COLO668 (cell line): Measurements from ENCODE around the gene ARL6.

ENCODE experiments used
- DNase-seq: peaks from one replicate; lab custom pipeline; 2025; ENCODE audit not compliant: unreplicated experiment; lab: John Stamatoyannopoulos, UW

ARL6 gene, protein sequence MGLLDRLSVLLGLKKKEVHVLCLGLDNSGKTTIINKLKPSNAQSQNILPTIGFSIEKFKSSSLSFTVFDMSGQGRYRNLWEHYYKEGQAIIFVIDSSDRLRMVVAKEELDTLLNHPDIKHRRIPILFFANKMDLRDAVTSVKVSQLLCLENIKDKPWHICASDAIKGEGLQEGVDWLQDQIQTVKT

DNA sequence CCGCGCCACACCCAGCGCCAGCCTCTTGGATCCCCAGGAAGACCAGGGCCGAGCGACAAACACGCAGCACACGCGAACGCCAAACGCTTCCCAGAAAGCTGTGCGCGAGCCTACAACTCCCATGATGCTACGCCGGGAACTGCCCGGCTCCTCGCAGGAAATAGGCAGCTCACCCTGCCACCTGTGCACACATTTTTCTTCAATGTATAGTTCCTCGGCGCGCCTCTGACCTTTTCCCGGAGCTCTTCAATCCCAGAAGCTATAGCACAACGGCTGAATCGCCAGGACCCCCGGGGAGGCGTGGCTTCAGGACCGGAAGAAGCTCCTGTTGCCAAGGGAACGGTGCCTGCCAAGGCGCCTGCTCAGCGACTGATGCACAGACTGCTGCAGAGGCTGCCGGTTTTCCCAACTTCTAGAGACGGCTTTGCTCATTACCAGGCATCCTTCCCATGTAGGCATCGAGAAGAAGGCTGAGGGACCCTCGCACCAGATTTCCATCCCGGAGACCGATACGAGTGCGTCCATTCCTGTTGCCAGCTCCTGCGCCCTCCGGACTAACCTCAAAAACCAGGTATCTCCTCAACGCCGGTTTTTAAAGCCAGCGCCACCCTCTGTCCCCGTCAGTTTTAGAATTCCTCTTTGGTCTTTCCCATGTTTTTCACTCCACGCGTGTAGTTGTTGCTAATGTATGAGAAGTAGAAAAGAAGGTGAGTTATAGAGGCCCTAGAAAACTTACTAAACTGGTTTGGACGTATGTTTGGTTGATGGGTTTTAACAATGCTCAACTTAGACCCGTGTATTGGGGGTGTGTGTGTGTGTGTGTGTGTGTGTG is at the start of gene ARL6:
TSS of gene ARL6 (plus strand) at position 352 of the 832 bp plus-strand sequence. CDS start 3,350 bp downstream, outside the sequence.
- peak; percentile 85 for DNase-seq

DNA sequence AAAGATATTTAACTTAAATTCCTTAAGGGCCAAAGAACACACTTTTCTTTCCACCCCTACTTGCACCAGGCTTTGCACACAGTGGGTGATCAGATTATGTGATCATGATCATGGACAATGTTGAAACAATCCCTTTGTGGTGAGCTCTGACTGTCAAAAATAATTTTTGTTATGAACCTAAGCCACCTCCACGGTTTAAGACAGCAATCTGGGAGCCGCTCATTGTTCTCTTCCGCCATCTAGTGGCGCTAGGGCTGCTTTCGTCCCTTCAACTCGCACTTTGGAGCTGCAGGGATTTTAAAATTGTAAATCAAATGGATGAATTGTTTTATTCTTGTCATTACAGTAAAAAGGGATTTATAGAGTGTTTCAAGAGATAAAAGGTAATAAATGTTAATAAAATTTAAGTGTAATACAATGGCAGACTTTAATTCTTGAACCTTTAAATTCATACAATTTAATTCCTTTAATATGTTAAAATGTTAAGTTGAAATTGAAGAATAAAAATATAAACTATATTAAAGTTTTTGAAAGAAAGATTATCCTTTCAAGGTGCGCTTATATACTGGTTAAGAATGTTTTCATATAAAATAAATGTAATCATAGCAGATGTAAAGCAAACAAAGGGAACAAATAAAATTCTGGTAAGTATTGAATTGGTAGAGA is 45.3 kb upstream of the ARL6 start:
- DNase-seq = peak; percentile 57

DNA sequence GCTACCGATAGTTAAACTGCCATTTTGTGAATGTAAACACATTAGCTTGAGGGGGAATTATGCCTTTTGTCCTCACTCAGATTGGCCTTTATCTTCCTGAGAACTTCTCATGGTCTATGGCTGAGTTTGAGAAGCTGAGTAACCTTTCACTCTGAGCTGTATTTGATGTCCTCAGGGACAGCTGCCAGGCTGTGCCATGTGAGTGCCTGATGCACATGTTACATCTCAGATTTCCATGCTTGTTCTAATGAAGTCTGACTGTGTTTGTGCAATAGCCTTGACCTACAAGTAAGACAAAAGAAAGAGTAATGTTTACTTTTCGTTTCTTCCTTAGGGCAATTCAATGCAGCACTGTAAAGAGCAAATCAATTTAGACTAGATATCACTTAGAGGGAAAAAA is 44.1 kb upstream of the ARL6 start:
- peak; percentile 1 for DNase-seq

DNA sequence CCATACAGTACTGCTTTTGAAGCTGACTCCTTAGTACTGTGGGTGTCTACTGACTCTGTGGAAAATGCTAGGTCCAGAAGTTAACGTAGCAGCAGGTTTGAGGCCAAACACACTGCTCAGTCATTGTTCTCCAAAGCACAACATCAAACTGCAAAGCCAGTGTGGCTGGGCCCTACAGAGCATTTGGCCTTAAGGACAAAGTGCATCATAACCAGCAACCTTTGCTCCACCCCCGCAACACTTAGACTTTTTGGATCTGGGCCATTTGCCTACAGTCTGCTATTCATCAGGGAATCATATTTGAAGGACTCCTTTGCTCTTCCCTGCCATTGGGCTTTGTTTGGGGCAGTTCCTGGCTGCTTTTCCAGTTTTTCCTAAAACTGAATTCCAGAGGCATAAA is 43.1 kb upstream of the ARL6 start:
- DNase-seq = no peak

DNA sequence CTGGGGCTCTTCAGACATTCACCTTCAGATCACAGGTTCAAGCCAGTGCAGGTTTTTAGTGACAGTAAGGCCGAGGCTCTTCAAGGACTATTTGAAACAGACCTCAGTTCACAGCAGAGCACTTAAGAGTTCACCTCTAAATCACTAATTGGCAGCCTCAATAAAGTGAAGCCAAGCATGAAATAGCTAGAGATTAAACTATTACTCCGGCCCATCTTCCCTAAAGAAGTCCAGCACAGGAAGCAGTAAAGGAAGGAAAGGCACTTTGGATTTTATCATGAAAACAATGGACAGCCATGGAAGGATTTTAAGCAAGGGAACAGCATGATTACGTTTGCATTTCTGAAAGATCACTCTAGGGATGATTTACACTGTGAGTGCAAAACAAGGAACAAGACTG is 27.6 kb upstream of the ARL6 start:
- no peak for DNase-seq

DNA sequence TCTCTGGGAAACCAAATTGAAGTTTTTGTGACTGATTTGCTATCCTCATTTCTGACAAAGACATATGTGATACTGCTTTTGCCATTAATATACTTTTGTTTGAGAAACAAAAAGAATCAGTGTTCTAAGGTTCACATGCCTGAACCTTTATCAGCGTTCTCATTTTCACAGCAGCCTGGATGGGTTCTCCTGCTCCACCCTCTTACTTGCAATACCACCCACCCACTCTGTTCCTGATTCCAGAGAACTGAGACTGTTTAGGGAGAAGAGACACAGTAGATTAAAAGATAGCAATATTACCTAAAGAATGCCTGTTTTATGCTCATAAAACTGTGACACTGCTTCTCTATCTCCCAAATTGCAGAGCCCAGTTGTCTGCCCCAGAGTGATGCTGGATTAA is 25.8 kb upstream of the ARL6 start:
- no peak for DNase-seq

DNA sequence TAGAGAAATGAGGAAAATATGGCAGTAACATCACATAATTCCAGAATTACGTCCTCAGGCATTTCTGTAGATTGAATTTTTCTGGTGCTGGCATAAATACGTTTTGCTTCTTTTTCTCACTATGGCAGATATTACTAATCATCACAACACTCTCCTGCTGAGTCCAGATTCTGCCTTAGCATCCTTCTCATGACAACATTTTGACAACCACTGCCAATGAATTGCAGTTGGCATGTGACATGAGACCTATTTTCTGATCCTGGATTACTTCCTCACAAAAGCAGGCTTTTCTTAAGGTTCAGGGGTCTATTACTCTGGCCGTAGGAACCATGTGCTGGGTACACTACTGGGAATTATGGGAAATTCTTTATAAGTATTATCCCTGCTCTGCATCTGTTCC is 22.5 kb upstream of the ARL6 start:
- DNase-seq = no peak

DNA sequence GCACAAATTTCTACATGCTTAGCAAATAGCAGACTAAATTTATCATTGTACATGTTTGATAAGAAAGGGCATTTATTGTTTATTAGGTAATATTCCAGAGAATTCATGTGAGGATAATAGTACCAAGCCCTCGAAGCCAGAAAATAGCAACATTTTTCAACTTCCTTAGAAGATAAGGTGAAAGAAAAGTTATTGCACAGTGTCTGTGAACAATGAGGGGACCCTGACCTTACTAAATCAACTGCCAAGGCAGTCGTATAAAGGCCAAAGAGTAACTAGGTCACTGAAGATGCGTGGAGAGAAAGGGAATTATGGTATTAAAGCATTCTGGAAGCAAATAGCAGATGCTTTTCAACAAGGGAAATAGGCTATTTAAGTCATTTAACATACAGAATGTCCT is 20.3 kb upstream of the ARL6 start:
- DNase-seq = no peak

DNA sequence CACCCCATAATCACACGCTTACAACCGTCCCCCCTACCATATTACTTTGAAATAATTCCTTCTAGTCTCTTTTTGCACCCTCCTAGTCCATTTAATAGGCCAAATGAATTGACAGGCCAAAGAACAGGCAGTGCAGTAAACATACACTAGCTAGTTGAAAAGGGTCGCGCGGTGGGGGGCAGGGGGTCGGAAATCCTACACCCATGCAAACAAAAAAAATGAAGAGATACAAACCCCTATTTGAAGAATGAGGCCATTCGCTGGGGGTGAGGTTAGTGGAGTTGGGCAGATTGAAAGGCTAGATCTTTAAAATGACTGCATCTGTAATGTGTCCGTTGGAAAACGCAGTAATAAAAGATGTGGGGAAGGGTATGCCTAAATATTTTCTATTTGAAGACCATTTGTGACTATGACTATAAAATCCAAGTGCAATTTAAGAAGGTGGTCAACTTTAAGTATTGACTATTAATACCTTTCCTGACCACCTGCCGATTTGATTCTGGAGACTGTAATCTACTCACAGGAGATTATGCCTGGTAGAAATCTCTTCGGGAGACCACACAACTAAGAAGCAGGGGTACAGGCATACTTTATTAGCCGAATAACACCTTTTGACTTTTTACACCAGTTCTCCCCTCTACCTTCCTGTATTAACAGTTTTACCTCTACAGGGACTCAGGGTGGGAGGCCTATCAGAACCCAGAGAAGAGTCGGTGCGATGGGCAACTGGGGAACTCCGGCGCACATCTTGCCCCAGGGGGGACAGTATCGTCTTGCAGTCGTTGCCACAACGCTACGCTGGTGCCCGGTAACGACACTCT is 762 bp upstream of the ARL6 start:
- DNase-seq = no peak

DNA sequence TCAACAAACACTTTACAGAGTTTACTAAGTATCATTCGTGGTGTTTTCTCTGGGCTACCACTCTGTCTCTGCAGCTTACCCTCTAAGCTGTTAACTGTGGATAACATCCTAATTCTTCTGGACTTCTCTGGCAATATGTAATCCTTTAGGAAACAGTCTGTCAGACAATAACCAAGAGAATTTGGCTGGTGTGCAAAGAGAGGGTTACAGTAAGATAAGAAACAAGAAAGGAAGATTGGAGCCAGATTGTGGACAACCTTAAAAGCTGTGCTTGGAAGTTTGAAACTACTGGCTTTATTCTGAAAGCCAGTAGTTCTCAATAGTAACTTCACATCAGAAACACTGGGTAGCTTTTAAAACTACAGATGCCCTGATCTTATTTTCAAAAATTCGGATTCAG is 778 bp downstream of the ARL6 start:
- DNase-seq = no peak

DNA sequence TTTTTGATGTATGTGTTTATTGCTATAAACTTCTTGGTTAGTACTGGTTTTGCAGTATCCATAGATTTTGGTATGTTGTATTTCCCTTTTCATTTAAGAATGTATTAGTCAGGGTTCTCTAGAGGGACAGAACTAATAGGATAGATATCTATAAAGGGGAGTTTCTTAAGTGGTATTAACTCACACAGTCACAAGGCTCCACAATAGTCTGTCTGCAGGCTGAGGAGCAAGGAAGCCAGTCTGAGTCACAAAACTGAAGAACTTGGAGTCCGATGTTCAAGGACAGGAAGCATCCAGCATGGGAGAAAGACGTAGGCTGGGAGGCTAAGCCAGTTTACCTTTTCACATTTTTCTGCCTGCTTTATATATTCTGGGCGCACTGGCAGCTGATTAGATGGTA is 8.4 kb downstream of the ARL6 start:
- no peak for DNase-seq

DNA sequence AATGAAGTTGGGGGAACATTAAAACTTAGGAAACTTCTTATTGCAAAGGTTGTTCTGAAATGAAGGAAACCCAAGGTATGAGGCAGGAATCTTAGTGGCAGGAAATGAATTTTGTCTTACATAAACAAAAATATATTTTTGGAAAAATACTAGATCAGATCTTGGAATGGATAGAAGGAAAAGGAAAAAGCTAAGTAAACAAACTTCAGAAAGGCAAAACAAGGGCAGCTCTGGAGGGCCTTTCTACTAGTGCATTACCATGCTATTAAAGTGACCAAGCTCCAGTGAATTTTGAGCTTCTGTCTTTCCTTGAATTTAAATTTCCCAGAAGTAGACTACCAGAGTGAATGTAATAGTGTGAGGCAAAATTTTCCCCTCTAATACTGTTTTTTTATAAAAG is 13.6 kb downstream of the ARL6 start:
- no peak for DNase-seq

DNA sequence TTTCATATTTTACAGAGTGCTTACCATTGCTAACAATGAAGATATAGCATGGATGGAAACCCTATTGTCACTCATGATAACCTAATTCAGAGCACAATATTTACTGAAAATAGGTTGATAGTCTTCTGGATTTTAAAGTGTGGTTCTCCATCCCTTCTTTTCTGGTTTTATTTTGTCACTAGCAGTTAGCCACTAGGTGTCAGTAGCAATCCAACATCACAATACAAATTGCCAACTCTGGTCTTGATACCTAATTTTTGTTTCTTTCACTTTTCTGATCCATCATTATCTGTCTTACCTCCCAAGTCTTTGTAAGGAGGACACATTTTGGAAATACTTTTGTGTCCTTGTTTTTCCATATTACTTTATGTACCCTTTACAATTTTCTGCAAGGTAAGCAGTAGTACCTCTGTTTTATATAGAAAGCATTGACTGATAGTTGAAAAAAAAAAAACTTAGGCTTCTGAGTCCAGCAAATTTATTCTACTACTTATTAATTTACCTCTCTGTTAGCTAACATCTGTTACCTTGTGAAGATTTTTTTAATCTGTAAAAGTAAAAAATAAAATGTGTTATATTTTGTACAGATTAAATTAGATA is 29.0 kb downstream of the ARL6 start:
- no peak for DNase-seq

DNA sequence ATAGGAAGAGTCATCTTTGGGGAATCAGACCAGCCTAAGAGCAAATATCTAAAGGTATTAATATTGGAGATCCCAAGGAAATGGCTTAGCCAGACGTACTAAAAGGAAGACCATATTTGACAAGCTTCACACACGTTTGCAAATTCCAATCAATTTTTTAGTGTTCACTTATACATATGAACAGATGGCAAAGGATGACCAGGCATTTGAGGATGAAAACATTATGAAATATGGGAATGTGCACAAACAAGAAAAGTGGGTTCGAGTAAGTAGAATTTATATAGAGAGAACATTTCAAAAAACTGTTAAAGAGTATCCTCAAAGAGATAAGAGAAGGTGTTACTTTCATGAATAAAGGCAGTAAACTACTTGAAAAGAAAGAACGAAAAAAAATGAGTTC is 31.4 kb downstream of the ARL6 start:
- no peak for DNase-seq

DNA sequence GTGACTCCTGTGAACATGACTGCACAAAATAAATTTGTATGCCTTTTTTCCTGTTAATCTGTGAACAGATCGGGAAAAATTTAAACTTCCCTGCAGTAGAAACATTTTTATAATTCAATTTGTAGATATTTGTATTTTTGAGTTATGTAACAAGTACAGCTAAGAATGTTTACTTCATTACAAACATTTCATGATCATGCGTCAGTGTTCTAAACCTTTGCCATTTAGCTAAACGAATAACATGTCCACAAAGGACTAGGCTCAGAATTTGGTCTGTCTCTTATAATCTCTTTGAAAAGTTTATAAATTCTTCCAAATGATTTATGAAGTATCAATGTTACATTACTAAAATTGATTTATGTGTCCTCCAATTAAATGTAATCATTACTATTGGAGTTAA is 39.9 kb downstream of the ARL6 start:
- no peak for DNase-seq

DNA sequence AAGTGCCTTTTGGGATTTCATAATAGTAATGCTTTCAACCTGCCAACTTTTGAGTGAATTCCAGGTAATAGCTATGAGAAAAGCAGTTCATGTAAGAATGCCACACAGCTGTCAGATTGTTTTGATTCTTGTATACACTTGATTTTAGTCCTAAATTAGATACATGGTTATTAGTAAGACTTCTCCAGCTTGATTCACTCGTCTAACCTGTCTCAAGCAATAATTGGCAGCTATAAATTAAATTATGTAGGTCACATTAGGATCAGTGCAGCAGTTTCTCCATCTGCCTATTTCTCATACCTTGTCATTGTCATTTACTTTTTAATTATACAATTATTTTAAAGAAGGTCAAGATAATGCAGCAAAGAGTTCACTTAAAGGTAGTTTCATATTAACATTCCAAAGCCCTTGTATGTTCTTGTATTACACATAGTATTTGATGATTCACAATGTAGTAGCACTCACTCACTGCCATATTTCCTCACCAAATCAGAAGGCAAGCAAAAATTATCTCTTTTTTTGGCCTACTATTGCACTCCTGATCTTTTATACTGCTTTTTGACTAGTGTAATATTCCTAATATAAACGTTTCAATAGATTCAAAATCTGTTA is 46.3 kb downstream of the ARL6 start:
- DNase-seq = no peak

DNA sequence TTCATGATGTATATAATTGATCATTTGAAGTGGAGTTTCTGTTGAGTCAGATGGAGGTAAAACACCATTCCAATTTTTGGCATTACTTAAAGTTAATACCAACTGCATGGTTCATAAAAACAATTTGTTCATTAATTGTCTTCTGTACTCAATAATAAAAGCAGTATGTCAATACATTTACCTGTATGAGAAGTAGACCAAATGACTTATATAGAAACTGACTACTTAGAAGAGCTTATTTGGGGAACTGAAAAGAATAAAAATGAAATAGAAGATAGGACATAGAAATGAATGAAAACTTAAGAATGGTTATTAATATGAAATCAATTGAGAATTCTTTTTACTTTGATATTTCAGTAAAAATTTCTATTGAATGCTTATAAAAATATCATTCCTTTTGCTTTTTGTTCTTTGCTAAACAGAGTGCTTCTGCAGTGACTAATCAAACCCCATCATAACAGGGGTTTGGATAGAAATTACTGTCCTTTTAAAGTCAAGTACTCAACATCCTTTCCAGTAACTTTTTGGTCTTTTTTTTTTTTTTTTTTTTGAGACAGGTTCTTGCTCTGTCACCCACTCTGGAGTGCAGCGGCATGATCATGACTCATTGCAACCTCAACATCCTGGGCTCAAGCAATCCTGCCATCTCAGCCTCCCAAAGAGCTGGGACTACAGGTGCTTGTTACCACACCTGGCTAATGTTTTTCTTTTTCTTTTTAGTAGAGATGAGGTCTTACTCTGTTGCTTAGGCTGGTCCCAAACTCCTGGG is 50.8 kb downstream of the ARL6 start:
- peak; percentile 14 for DNase-seq

DNA sequence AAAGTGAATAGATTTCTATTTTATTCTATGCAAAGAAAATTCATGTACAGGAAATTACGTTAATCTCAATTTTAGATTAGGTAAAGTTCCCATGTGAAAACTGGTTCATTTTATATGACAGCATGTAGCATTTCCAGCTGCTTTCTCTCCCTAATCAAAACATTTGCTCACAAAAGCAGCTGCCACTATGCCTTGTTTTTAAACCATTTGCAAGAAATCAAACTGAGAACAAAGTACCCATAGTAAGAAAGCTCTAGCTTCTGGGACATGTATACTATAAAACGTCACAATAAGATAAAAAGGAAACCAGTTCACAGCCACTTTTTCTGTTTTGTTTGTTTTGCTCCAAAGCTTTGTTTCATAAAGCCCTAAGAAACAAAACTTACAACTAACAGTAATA is 52.3 kb downstream of the ARL6 start:
- no peak for DNase-seq

DNA sequence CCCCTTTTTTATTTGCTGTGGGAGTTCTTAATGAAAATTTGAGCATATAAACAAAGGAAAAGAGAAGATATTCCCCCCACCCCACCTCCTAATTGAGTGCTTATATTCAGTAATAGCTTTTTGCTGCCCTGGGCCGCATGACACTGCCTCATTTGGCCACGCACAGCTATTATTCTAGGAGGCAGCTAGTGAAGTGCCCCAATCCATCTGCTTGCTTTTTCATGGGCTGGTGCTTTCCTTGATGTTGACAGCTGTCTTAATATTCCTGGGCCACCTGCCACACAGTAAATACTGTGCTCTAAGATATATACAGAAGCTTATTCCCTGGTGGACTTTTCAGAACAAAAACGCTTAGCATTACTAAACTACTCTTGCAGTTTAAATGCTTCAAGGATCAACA is 53.4 kb downstream of the ARL6 start:
- DNase-seq = peak; percentile 56

DNA sequence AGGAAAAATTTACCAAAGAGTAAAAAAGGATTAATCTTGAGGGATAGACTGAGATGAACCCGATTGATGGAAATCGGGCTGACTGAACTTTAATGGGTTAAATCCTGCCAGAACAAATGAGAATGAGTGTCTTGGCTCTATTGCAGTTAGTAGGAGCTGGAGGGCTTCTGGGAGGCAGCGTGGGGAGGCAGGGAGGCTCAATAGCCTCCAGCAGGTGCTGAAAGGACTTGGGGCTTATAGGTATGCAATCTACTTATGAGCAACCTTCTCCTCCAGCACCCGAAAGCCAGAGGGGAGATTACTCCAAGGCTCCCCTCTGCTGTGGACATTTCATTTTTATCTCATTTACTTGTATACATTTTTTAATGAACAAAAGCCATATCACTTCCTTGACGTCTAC is 56.2 kb downstream of the ARL6 start:
- DNase-seq = no peak
